Endothelial cell of umbilical vein (primary cell): ENCODE results near the gene PCNT.

Source experiments
- POLR2A ChIP-seq: IDR thresholded peaks from 2 replicates; pipeline ENCODE4 v1.6.1; 2012; ENCODE audit warnings: low read depth, mild to moderate bottlenecking, control low read depth, low read length
- POLR2AphosphoS5 ChIP-seq: IDR thresholded peaks from 2 replicates; pipeline ENCODE4 v1.6.1; 2012; ENCODE audit warnings: low read depth, mild to moderate bottlenecking, control low read depth, low read length, moderate library complexity; ENCODE audit not compliant: insufficient read depth
- TF ChIP-seq, protein P1 (sequence below), 2 donors: IDR thresholded peaks; 1 replicate in 1 of 2; 2 replicates in 1 of 2; pipeline ENCODE4 v1.5.1; 2011; ENCODE audit warnings: low read length in 2 of 2, mild to moderate bottlenecking in 2 of 2, moderate library complexity in 2 of 2, control low read depth in 1 of 2, inconsistent platforms in 1 of 2, low read depth in 1 of 2; ENCODE audit not compliant: insufficient read depth in 1 of 2; ENCODE audit errors: extremely low read depth in 1 of 2

DNA sequence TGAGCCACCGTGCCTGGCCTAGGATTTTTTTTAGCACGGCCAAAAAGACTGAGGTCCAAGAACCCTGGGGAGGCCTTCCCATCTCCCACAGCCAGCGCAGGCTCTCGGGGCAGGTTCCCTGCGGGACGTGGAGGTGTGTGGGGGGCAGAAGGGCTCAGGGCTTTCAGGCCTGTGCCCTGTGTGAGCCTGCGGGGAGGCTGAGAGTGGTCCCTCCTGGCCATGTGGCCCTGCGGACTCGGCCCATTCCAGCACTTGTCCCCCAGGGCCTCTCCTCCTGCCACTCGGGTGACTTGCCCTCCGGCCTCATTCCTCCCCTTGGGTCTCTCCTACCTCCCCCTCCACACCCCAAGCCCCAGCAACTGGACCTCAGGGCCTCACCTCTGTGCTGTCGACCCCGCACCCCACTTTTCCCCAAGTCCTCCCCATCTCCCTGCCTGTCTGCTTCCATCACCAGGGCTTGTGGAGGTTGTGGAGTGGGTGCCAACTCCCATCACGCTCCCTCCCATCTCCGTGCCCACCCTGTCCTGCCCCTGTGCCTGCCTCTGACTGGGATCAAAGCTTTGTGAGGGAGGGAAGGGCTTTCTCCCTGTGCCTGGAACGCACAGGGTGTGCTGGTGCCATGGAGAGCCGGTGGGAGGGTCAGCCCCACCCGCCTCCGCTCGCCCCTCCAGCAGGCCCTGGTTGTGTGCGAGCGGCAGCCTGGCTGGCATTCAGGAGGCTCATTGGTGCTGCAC lies 102.5 kb downstream of the PCNT start:
- TF ChIP-seq, protein P1, sequence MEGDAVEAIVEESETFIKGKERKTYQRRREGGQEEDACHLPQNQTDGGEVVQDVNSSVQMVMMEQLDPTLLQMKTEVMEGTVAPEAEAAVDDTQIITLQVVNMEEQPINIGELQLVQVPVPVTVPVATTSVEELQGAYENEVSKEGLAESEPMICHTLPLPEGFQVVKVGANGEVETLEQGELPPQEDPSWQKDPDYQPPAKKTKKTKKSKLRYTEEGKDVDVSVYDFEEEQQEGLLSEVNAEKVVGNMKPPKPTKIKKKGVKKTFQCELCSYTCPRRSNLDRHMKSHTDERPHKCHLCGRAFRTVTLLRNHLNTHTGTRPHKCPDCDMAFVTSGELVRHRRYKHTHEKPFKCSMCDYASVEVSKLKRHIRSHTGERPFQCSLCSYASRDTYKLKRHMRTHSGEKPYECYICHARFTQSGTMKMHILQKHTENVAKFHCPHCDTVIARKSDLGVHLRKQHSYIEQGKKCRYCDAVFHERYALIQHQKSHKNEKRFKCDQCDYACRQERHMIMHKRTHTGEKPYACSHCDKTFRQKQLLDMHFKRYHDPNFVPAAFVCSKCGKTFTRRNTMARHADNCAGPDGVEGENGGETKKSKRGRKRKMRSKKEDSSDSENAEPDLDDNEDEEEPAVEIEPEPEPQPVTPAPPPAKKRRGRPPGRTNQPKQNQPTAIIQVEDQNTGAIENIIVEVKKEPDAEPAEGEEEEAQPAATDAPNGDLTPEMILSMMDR (IDR thresholded peaks at IDR 0.05; ENCODE audit: extremely low read depth in 1 of 2, insufficient read depth in 1 of 2, low read depth in 1 of 2, low read length in 2 of 2) = no peak
- no peak for TF ChIP-seq POLR2A
- no peak for TF ChIP-seq POLR2AphosphoS5
